ENCODE results near the gene TGFA. TPM values are rescaled to one million over a fixed set of nuclear protein-coding genes. Genes with fewer than 3 reads are reported as not detected.
"Not testable (repeated sequence)": the region's sequence is repeated elsewhere in the genome, so short reads cannot be mapped to it uniquely, and the experiment has no call there.

The TGFA gene
- total RNA-seq, 1 experiment from 2014 or later, result 27.7 TPM

- TF ChIP-seq CTCF (conservative IDR thresholded peaks at IDR 0.05) (no peak), EZH2 (IDR thresholded peaks at IDR 0.05; ENCODE audit: low read depth) (no peak)
- Histone ChIP-seq H3K79me2 (ENCODE audit: low read depth) (0 out of 2 replicates have a peak, but pooled peaks cover 12% of the 10 kb centered on the region), H3K27ac (no peak overlapping the region), H3K4me1 (replicated peaks; ENCODE audit: insufficient read depth) (no peaks in the 10 kb centered on the region), H3F3A (ENCODE audit: insufficient read depth, low read depth) (no peaks in the 10 kb centered on the region), H4K20me1 (ENCODE audit: insufficient read depth) (0 out of 2 replicates have a peak, but pooled peaks cover 4% of the 10 kb centered on the region), H2AFZ (no peak overlapping the region), H3K36me3 (ENCODE audit: low read depth) (peaks cover 7% of the 10 kb centered on the region; the same call in 1 of the 2 replicates), H3K4me3 (no peak overlapping the region), H3K27me3 (ENCODE audit: insufficient read depth, low read depth) (no peaks in the 10 kb centered on the region), H3K4me2 (no peak overlapping the region), H3K9me2 (ENCODE audit: insufficient read depth) (no peaks in the 10 kb centered on the region), H3K9me3 (ENCODE audit: insufficient read depth, low read depth) (no peaks in the 10 kb centered on the region)
- BruUV-seq (replicated peaks), result no TSS peak
- no peak for DNase-seq
- intact Hi-C loops (cut with micrococcal nuclease; ENCODE audit: unreplicated experiment), result no loop called here
- CTCF ChIA-PET, result no interaction called here
- POLR2A ChIA-PET (ENCODE audit: unreplicated experiment), result no interaction called here
Observed at GRCh38 chr2:70467831-70468779, 85.5 kb downstream of the TGFA start.

DNA sequence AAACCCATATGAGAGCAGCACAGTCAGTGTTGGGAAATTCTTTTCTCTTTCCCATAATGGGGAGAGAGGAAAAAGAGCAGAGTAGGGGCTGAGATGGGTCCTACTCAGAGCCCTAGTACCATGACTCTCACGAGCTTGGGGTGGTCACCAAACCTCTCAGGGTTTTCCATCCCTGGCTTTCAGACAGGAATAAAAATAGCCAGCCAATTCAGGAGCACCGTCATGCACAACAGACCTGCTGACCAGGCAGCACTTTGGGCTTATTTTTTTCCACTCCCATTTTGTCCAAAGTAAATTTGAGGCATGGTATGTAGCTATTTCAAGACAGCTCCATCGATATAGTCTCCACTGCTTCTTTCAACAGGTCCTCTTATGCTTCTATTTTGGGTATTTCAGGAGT, 86.4 kb downstream of the TGFA start:
- Histone ChIP-seq H3K27ac (no peak overlapping the region), H3K79me2 (ENCODE audit: low read depth) (0 out of 2 replicates have a peak, but pooled peaks cover 5% of the 10 kb centered on the region), H3K4me1 (replicated peaks; ENCODE audit: insufficient read depth) (no peaks in the 10 kb centered on the region), H4K20me1 (ENCODE audit: insufficient read depth) (0 out of 2 replicates have a peak, but pooled peaks cover 4% of the 10 kb centered on the region), H3F3A (ENCODE audit: insufficient read depth, low read depth) (no peaks in the 10 kb centered on the region), H3K27me3 (ENCODE audit: insufficient read depth, low read depth) (no peaks in the 10 kb centered on the region), H3K4me2 (no peak overlapping the region), H3K9me3 (ENCODE audit: insufficient read depth, low read depth) (no peaks in the 10 kb centered on the region), H3K36me3 (ENCODE audit: low read depth) (peaks cover 7% of the 10 kb centered on the region; the same call in 1 of the 2 replicates), H3K9me2 (ENCODE audit: insufficient read depth) (no peaks in the 10 kb centered on the region), H2AFZ (no peak overlapping the region), H3K4me3 (no peak overlapping the region)
- TF ChIP-seq CTCF (conservative IDR thresholded peaks at IDR 0.05), result no peak
- no peak for TF ChIP-seq EZH2 (IDR thresholded peaks at IDR 0.05; ENCODE audit: low read depth)
- CTCF ChIA-PET, result no interaction called here
- POLR2A ChIA-PET (ENCODE audit: unreplicated experiment), result no interaction called here
- no peak for DNase-seq
- BruUV-seq (replicated peaks), result no TSS peak
- intact Hi-C loops (cut with micrococcal nuclease; ENCODE audit: unreplicated experiment), result no loop called here

DNA sequence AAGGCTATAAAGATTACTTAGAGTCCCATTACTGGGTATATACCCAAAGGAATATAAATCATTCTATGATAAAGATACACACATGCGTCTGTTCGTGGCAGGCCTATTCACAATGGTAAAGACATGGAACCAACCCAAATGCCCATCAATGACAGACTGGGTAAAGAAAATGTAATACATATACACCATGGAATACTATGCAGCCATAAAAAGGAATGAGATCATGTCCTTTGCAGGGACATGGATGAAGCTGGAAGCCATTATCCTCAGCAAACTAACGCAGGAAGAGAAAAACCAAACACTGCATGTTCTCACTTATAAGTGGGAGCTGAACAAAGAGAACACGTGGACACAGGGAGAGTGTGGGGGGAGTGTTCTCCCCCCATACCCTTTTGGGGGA, 87.0 kb downstream of the TGFA start:
- H2AFZ ChIP-seq; H3K27ac ChIP-seq; H3K9me3 ChIP-seq (ENCODE audit: insufficient read depth, low read depth); H3K9me2 ChIP-seq (ENCODE audit: insufficient read depth); H3K4me1 ChIP-seq (replicated peaks; ENCODE audit: insufficient read depth); DNase-seq; H3K36me3 ChIP-seq (ENCODE audit: low read depth); H4K20me1 ChIP-seq (ENCODE audit: insufficient read depth); H3K27me3 ChIP-seq (ENCODE audit: insufficient read depth, low read depth); H3F3A ChIP-seq (ENCODE audit: insufficient read depth, low read depth); H3K4me3 ChIP-seq; H3K4me2 ChIP-seq; CTCF ChIA-PET; intact Hi-C loops (cut with micrococcal nuclease; ENCODE audit: unreplicated experiment); BruUV-seq (replicated peaks); POLR2A ChIA-PET (ENCODE audit: unreplicated experiment); H3K79me2 ChIP-seq (ENCODE audit: low read depth): not testable (repeated sequence)
